ENCODE data around the gene HID1.
"Not testable (repeated sequence)": the region's sequence is repeated elsewhere in the genome, so short reads cannot be mapped to it uniquely, and the experiment has no call there.

The HID1 gene

GRCh38 chr17:74920642-74921025 lies 51.9 kb downstream of the HID1 start:
- no peak for DNase-seq

GRCh38 chr17:74920306-74920620 lies 52.3 kb downstream of the HID1 start:
- DNase-seq = no peak

- no peak for DNase-seq
These were observed 52.9 kb downstream of the HID1 start for GRCh38 chr17:74919440-74920305.

GRCh38 chr17:74918906-74919305 lies 53.7 kb downstream of the HID1 start:
- no peak for DNase-seq

GRCh38 chr17:74917430-74917829 lies 55.1 kb downstream of the HID1 start:
- no peak for DNase-seq

- DNase-seq = no peak
These were observed 55.7 kb downstream of the HID1 start for GRCh38 chr17:74916851-74917199.

- no peak for DNase-seq
These were observed 56.3 kb downstream of the HID1 start for GRCh38 chr17:74916136-74916850.

- not testable (repeated sequence) for DNase-seq
These were observed 61.1 kb downstream of the HID1 start for GRCh38 chr17:74911423-74911822.

GRCh38 chr17:74909097-74909496 lies 63.5 kb downstream of the HID1 start:
- DNase-seq = not testable (repeated sequence)

- DNase-seq = no peak
These were observed 65.5 kb downstream of the HID1 start for GRCh38 chr17:74907012-74907411.

GRCh38 chr17:74906214-74906793 lies 66.3 kb downstream of the HID1 start:
- DNase-seq = not testable (repeated sequence)

GRCh38 chr17:74904687-74905409 lies 67.7 kb downstream of the HID1 start:
- no peak for DNase-seq

- DNase-seq = no peak
These were observed 68.9 kb downstream of the HID1 start for GRCh38 chr17:74903671-74904070.

GRCh38 chr17:74903034-74903433 lies 69.5 kb downstream of the HID1 start:
- DNase-seq = no peak

- DNase-seq = no peak
These were observed 71.0 kb downstream of the HID1 start for GRCh38 chr17:74901353-74902135.
